ENCODE results near the gene PRXL2B.

DNA sequence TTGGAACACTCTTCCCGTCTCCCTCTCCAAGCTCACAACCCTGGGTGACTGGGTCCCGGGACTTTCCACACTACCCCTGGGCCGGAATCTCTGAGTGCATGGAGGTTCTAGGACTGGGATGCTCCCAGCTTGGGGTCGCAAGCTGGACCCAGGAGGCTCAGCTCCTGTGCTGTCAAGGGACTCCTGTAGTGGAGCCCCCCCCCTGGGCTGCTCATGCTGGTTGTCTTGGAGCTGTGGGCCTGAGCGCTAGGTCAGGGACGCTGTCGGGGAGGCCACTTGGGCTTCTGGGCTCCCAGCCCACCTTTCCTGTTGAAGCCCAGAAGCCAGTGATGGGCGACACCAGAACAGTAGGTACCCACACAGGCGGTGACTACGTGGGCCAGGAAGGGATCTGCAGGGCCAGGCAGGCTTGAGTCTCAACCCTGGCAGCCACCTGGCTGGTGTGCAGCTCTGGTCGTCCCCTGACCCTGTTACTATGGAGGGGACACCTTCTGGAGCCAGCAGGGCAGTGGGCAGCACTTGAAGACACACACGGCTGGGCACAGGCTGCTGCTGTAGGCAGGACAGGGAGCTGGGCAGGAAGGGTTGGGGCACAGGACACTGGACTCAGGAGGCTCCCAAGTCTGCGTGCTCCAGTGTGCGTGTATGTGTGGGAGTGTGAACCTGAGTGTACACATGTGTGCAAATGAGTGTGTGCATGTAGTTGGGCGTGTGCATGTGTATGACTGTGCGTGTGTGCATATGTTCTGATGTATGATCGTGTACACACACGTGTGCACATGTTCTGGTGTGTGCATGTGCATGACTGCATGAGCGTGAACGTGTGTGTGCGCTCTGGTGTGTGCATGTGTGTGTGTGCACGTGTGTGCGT, 43.3 kb downstream of the PRXL2B start:
- TF ChIP-seq, protein P1, sequence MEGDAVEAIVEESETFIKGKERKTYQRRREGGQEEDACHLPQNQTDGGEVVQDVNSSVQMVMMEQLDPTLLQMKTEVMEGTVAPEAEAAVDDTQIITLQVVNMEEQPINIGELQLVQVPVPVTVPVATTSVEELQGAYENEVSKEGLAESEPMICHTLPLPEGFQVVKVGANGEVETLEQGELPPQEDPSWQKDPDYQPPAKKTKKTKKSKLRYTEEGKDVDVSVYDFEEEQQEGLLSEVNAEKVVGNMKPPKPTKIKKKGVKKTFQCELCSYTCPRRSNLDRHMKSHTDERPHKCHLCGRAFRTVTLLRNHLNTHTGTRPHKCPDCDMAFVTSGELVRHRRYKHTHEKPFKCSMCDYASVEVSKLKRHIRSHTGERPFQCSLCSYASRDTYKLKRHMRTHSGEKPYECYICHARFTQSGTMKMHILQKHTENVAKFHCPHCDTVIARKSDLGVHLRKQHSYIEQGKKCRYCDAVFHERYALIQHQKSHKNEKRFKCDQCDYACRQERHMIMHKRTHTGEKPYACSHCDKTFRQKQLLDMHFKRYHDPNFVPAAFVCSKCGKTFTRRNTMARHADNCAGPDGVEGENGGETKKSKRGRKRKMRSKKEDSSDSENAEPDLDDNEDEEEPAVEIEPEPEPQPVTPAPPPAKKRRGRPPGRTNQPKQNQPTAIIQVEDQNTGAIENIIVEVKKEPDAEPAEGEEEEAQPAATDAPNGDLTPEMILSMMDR (conservative IDR thresholded peaks at IDR 0.05; ENCODE audit: low read length), result no peak
- no peak for TF ChIP-seq EZH2phosphoT487 (IDR thresholded peaks at IDR 0.05; ENCODE audit: borderline replicate concordance, low read depth, low read length)

All from OCI-LY7 (cell line).